ENCODE data around the gene TAAR2.

DNA sequence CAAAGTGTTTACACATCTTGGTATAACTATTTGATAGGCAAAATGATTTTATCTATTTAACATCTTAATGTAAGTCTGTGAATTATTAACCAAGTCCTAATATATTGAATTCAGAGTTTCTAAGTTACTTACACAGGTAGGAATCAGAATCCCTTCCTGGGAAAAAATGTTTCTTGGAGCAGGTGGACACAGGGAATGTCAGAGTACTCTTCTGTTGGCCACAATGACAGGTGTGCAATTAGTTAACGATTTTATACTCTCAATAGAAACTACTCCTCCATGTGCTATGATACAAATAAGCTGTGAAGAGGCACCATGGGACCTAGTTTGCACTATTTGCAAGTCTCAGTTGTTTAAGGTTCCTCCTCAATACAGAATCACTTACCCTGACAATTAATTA, 33.7 kb downstream of the TAAR2 start:
- TF ChIP-seq POLR2A (IDR thresholded peaks at IDR 0.05; ENCODE audit: control extremely low read depth in 1 of 2, low read depth in 2 of 2, low read length in 2 of 2) (no peak), EP300 (IDR thresholded peaks at IDR 0.05; ENCODE audit: borderline replicate concordance in 1 of 2, low read depth in 2 of 2, low read length in 2 of 2) (no peak), EZH2 (IDR thresholded peaks at IDR 0.05; ENCODE audit: low read depth, low read length, severe bottlenecking) (no peak), NRF1 (IDR thresholded peaks at IDR 0.05; ENCODE audit: low read depth, low read length) (no peak), CTCF (IDR thresholded peaks at IDR 0.05; ENCODE audit: control extremely low read depth in 1 of 3, insufficient read depth in 1 of 3, low read depth in 1 of 3, low read length in 3 of 3) (no peak), ASH2L (IDR thresholded peaks at IDR 0.05; ENCODE audit: low read length) (no peak), CEBPB (IDR thresholded peaks at IDR 0.05; ENCODE audit: low read depth, low read length) (no peak), JUND (IDR thresholded peaks at IDR 0.05; ENCODE audit: low read length) (no peak), BACH1 (IDR thresholded peaks at IDR 0.05; ENCODE audit: low read length) (no peak), RFX5 (IDR thresholded peaks at IDR 0.05; ENCODE audit: borderline replicate concordance, low read depth, low read length) (no peak), KDM1A (IDR thresholded peaks at IDR 0.05; ENCODE audit: borderline replicate concordance, low read length) (no peak)
- TF ChIP-seq, protein P1, sequence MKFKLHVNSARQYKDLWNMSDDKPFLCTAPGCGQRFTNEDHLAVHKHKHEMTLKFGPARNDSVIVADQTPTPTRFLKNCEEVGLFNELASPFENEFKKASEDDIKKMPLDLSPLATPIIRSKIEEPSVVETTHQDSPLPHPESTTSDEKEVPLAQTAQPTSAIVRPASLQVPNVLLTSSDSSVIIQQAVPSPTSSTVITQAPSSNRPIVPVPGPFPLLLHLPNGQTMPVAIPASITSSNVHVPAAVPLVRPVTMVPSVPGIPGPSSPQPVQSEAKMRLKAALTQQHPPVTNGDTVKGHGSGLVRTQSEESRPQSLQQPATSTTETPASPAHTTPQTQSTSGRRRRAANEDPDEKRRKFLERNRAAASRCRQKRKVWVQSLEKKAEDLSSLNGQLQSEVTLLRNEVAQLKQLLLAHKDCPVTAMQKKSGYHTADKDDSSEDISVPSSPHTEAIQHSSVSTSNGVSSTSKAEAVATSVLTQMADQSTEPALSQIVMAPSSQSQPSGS (IDR thresholded peaks at IDR 0.05; ENCODE audit: low read length) = no peak
- TF ChIP-seq, protein P2, sequence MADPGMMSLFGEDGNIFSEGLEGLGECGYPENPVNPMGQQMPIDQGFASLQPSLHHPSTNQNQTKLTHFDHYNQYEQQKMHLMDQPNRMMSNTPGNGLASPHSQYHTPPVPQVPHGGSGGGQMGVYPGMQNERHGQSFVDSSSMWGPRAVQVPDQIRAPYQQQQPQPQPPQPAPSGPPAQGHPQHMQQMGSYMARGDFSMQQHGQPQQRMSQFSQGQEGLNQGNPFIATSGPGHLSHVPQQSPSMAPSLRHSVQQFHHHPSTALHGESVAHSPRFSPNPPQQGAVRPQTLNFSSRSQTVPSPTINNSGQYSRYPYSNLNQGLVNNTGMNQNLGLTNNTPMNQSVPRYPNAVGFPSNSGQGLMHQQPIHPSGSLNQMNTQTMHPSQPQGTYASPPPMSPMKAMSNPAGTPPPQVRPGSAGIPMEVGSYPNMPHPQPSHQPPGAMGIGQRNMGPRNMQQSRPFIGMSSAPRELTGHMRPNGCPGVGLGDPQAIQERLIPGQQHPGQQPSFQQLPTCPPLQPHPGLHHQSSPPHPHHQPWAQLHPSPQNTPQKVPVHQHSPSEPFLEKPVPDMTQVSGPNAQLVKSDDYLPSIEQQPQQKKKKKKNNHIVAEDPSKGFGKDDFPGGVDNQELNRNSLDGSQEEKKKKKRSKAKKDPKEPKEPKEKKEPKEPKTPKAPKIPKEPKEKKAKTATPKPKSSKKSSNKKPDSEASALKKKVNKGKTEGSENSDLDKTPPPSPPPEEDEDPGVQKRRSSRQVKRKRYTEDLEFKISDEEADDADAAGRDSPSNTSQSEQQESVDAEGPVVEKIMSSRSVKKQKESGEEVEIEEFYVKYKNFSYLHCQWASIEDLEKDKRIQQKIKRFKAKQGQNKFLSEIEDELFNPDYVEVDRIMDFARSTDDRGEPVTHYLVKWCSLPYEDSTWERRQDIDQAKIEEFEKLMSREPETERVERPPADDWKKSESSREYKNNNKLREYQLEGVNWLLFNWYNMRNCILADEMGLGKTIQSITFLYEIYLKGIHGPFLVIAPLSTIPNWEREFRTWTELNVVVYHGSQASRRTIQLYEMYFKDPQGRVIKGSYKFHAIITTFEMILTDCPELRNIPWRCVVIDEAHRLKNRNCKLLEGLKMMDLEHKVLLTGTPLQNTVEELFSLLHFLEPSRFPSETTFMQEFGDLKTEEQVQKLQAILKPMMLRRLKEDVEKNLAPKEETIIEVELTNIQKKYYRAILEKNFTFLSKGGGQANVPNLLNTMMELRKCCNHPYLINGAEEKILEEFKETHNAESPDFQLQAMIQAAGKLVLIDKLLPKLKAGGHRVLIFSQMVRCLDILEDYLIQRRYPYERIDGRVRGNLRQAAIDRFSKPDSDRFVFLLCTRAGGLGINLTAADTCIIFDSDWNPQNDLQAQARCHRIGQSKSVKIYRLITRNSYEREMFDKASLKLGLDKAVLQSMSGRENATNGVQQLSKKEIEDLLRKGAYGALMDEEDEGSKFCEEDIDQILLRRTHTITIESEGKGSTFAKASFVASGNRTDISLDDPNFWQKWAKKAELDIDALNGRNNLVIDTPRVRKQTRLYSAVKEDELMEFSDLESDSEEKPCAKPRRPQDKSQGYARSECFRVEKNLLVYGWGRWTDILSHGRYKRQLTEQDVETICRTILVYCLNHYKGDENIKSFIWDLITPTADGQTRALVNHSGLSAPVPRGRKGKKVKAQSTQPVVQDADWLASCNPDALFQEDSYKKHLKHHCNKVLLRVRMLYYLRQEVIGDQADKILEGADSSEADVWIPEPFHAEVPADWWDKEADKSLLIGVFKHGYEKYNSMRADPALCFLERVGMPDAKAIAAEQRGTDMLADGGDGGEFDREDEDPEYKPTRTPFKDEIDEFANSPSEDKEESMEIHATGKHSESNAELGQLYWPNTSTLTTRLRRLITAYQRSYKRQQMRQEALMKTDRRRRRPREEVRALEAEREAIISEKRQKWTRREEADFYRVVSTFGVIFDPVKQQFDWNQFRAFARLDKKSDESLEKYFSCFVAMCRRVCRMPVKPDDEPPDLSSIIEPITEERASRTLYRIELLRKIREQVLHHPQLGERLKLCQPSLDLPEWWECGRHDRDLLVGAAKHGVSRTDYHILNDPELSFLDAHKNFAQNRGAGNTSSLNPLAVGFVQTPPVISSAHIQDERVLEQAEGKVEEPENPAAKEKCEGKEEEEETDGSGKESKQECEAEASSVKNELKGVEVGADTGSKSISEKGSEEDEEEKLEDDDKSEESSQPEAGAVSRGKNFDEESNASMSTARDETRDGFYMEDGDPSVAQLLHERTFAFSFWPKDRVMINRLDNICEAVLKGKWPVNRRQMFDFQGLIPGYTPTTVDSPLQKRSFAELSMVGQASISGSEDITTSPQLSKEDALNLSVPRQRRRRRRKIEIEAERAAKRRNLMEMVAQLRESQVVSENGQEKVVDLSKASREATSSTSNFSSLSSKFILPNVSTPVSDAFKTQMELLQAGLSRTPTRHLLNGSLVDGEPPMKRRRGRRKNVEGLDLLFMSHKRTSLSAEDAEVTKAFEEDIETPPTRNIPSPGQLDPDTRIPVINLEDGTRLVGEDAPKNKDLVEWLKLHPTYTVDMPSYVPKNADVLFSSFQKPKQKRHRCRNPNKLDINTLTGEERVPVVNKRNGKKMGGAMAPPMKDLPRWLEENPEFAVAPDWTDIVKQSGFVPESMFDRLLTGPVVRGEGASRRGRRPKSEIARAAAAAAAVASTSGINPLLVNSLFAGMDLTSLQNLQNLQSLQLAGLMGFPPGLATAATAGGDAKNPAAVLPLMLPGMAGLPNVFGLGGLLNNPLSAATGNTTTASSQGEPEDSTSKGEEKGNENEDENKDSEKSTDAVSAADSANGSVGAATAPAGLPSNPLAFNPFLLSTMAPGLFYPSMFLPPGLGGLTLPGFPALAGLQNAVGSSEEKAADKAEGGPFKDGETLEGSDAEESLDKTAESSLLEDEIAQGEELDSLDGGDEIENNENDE (IDR thresholded peaks at IDR 0.05; ENCODE audit: insufficient replicate concordance, low read length) = no peak
